NCI-H187 (cell line): ENCODE measurements around the gene DRAP1.

Source experiments
- DNase-seq, 2 experiments: peaks; one replicate each; lab custom pipeline; 2025; lab: John Stamatoyannopoulos, UW

The DRAP1 gene

DNA sequence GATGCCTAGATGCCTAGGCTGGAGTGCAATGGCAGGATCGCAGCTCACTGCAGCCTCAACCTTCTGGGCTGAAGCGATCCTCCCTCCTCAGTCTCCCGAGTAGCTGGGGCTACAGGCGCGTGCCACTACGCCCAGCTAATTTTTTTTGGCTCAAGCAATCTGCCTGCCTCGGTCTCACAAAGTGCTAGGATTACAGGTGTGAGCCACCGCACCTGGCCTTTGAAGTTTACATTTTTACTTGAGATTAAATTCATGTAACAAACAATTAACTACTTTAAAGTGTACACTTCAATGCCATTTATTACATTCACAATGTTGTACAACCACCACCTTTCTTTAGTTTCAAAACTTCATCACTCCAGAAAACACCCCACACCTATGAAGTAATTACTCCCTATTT is 15.5 kb upstream of the DRAP1 start:
- DNase-seq, result no peak

DNA sequence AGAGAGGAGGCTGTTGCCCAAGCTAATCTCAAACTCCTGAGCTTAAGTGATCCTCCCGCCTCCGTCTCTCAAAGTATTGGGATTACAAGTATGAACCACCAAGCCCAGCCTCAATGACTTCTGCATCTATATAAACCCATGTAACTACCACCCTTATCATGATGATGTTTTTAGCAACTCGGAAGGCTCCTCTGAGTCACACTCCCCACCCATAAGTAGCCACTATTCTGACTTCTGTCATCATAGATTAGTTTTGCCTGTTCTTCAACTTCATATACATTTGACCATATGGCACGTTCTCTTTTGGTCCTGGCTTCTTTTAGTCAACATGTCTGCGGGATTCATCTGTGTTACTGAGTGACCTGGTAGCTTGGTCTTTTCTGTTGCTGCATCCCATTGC is 12.6 kb upstream of the DRAP1 start:
- DNase-seq, result no peak

GRCh38 chr11:65907878-65908277 is 11.3 kb upstream of the DRAP1 start:
- no peak for DNase-seq

- no peak for DNase-seq
Observed at GRCh38 chr11:65911682-65912568, 7.3 kb upstream of the DRAP1 start.

GRCh38 chr11:65912845-65913244 is 6.4 kb upstream of the DRAP1 start:
- DNase-seq, result no peak

DNA sequence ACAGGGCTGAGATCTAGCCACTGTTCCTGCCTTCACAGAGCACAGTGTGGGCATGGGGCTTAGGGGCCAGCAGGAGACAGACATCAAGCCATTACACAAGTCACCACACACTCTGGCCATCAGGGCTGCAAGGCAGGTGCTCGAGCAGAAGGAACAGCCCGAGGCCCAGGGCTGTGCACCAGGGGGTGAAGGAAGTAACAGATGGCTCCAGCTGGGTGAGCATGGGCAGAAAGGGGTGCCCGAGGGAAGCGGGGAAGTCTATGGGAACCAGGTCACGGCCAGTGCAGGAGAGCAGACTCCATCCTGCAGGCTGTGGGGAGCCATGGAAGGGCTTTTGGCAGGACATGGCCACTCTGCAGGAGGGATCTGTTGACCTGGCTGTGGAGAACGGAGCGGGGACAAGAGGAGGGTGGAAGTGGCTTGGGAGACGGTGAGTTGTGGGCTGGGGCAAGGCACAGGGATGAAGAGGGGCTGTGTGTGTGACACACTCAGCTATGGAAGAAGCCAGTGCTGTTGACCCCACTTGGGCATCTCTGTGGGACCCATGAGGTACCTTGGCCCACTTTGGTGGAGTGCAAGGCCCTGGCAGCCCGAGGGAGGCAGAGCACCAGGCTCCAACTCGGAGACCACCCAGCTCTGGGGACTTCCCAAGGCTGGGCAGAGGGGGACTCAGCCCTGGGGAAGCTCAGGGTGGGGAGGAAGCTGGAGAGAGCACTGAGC is 4.0 kb upstream of the DRAP1 start:
- DNase-seq, result no peak

GRCh38 chr11:65915821-65916251 is 3.4 kb upstream of the DRAP1 start:
- no peak for DNase-seq

DNA sequence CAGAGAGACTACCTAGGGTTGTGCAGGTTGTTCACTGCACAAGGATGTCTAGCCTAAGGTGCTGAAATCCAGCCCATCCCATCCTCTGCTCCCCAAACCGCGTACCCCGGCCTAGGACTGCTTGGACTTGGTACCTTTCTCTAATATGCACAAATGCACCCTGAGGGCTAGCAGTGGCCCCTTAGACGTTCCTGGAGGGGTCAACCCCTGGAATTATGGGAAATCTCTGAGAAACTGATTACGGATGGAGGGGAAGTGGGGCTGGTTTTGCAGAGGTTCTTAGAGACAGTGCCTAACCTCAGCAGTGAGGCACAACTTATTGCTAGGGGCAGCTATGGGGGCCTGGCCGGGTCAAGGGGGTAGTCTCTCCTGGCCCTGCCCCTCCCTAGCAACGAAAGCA is 2.8 kb upstream of the DRAP1 start:
- no peak for DNase-seq

DNA sequence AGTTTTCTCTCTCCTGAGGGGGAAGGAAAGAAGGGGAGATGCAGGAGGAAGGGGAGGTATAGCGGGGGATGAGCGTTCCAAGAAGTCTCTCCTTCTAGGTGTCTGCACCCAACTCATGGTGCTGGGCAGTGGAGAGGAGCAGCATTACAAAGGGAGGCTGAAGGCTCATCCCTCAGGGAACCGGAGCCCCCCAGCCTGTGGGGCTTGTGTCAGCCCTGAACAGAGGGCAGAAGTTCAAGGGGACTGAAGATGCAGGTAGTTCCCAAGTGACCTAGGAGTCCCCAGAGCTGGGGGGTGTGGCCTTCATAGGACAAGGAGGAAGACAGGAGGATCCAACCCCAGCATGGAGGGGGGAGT is 2.2 kb upstream of the DRAP1 start:
- DNase-seq, result no peak

DNA sequence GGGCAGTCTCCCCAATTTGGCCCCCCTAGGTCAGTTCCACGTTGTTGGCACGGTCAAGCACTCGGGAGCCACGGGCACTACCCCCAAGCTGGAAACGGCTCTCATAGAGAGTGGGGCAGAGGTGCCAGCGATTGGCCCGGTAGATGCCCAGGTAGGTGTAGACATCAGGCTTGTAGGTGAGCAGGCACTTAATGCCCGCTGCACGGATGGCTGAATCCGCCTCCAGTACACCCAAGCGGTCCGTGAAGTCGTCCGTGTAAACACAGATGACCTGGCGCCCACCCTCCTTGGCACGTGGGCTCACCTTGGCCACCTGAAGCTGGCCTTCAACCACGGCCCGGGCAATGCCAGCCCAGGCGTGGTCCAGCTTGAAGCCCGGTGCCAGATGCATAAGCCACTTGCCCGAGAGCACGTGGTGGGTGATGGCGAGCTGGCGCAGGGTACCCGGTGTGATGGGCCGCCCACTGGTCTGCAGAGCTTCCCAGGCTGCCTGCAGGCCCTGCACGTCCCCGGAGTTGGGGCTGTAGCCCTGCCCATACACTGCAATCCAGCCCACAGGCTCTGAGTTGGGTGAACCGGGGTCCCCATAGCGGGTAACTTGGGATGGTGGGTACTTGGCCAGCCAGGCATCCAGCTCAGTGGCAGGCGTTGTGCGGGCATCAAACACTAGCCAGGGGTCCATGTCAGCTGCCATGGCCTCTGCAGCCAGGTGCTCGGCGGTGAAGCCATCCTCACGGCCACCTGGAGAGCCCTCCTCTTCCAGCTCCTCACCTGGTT is 1.6 kb upstream of the DRAP1 start:
- DNase-seq, result no peak

GRCh38 chr11:65918211-65919140 is 750 bp upstream of the DRAP1 start, which contains the start of gene C11orf68:
Gene C11orf68, minus strand, starts transcription at chr11:65919062. Its CDS starts 31 bp downstream, at chr11:65919031.
- no peak for DNase-seq

DNA sequence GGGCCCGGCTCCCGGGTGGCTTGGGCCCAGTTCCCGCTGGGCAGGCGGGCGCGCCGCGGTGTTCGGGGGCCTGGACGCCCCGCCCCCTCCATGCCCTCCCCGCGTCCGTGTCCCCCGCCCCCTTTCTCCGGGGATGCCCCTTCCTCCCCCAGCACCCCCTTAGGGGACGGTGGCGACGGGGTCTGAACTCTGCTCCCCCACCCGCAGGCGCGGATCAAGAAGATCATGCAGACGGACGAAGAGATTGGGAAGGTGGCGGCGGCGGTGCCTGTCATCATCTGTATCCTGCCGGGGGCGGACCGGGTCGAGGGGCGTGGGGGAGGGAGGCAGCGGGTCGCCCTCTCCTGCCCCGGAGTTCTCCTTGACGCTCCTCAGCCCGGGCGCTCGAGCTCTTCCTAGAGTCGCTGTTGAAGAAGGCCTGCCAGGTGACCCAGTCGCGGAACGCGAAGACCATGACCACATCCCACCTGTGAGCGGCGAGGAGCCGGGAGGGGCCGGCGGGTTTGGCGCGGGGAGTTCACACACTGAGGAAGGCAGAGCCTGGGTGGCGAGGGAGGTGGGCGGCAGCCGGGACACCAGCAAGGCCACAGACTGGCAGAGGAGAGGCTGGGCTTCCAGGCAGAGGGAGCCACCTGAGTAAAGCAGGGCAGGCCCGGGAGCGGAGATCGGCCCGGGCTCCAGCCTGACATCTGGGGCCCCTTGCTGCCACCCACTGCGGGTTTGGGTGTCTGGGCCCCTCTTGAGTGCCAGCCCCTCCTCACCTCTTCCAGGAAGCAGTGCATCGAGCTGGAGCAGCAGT is 546 bp downstream of the DRAP1 start:
- no peak for DNase-seq

DNA sequence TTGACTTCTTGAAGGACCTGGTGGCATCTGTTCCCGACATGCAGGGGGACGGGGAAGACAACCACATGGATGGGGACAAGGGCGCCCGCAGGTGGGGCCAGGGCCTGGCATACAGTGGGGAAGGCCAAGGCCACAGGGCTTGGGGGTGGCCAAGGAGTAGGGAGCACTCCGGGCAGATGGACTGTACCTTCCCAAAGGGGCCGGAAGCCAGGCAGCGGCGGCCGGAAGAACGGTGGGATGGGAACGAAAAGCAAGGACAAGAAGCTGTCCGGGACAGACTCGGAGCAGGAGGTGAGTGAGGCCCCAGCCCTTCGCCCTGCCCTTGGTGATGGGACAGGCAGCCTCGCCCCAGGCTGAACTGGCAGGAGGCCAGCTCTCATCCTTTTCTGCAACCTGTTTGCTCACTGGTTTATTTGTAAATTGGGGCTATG is 1.2 kb downstream of the DRAP1 start:
- DNase-seq, result no peak

GRCh38 chr11:65921033-65921555 is 1.9 kb downstream of the DRAP1 start:
- DNase-seq, result no peak

DNA sequence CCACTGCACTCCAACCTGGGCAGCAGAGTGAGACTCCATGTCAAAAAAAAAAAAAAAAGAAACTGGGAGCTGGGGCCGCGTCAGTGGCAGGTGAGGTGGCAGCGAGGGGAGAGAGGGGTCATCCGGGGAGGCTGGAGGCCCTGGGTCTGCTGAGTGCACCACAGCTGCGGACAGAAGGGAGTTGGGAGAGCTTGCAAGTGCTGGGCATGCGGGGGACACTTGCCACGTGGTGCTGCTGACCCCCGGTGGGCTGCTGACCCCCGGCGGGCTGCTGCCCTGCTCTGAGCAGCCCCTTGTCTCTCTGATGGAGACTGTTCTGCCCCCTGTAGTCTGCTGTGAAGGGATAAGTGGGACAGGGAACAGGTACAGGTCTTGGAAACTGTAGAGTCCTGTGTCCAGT is 2.6 kb downstream of the DRAP1 start:
- DNase-seq, result no peak

DNA sequence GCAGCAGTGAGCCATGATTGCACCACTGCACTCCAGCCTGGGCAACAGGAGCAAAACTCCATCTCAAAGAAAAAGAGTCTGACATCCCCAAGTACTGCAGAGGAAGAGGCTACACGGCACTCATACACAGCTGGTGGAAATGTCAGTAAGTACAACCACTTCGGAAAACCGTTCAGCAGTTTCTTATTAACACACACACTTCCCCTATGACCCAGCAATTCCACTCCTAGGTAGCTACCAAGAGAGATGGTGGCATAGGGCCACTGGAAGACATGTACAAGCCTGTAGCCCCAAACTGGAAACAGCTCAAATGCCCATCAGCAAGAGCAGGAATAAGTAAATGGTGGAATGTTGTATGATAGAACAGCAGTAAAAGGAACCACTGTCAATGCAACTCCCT is 3.3 kb downstream of the DRAP1 start:
- DNase-seq, result no peak

GRCh38 chr11:65925397-65925796 is 6.2 kb downstream of the DRAP1 start:
- DNase-seq, result no peak

- no peak for DNase-seq
Observed at GRCh38 chr11:65927904-65928397, 8.7 kb downstream of the DRAP1 start.

DNA sequence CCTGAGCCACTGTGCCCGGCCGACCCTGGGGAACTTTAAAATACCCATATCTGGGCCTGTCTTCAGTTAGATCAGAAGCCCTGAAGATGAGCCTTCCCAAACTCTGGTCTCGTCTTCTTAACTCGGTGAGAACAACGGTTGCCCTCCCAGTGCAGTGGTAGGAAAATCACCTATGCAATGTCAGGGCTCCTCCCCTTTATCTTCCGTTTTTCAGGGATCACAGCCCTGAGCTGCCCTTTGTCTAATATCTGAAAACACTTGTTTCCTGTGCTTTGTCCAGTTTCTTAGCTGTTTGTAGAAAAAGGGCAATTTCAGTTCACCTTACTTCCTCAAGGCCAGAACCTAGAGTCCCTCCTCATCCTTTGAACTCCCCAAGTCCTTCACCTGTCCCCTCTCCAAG is 9.4 kb downstream of the DRAP1 start:
- no peak for DNase-seq
